ENCODE measurements around the gene ZYX.

Gene ZYX

GRCh38 chr7:143405173-143406001 lies 24.2 kb downstream of the ZYX start:
- TF ChIP-seq EZH2 (IDR thresholded peaks at IDR 0.05; ENCODE audit: borderline replicate concordance, low read depth, low read length, severe bottlenecking) (no peak), CTCF (IDR thresholded peaks at IDR 0.05; ENCODE audit: borderline replicate concordance, extremely low read depth, low read length, poor library complexity, severe bottlenecking) (no peak)
- Histone ChIP-seq H3K9ac (ENCODE audit: low read depth, low read length) (no peak overlapping the region), H3K4me2 (ENCODE audit: insufficient read depth, low read length) (no peak overlapping the region), H3K36me3 (ENCODE audit: insufficient read depth, low read length) (no peaks in the 10 kb centered on the region), H3K4me3 (ENCODE audit: low read depth in 1 of 2, low read length in 2 of 2) (no peak overlapping the region), H3K27ac (ENCODE audit: low read length) (no peak overlapping the region), H2AFZ (ENCODE audit: low read depth, low read length) (no peak overlapping the region), H4K20me1 (ENCODE audit: insufficient read depth, low read length) (no peaks in the 10 kb centered on the region), H3K4me1 (ENCODE audit: insufficient read depth, low read length) (peaks cover 18% of the 10 kb centered on the region), H3K27me3 (ENCODE audit: insufficient read depth, low read length, poor library complexity) (no peaks in the 10 kb centered on the region), H3K9me3 (ENCODE audit: insufficient read depth, low read length, severe bottlenecking) (no peaks in the 10 kb centered on the region), H3K79me2 (ENCODE audit: insufficient read depth, low read length) (no peaks in the 10 kb centered on the region)
- no peak for DNase-seq
- no peak for ATAC-seq (ENCODE audit: insufficient read depth, low read depth)

- Histone ChIP-seq H3K36me3 (ENCODE audit: insufficient read depth, low read length) (no peaks in the 10 kb centered on the region), H3K9me3 (ENCODE audit: insufficient read depth, low read length, severe bottlenecking) (no peaks in the 10 kb centered on the region), H3K4me3 (ENCODE audit: low read depth in 1 of 2, low read length in 2 of 2) (no peak overlapping the region), H3K27me3 (ENCODE audit: insufficient read depth, low read length, poor library complexity) (no peaks in the 10 kb centered on the region), H3K79me2 (ENCODE audit: insufficient read depth, low read length) (no peaks in the 10 kb centered on the region), H3K27ac (ENCODE audit: low read length) (no peak overlapping the region), H4K20me1 (ENCODE audit: insufficient read depth, low read length) (no peaks in the 10 kb centered on the region), H2AFZ (ENCODE audit: low read depth, low read length) (no peak overlapping the region), H3K4me2 (ENCODE audit: insufficient read depth, low read length) (no peak overlapping the region), H3K4me1 (ENCODE audit: insufficient read depth, low read length) (peaks cover 18% of the 10 kb centered on the region), H3K9ac (ENCODE audit: low read depth, low read length) (no peak overlapping the region)
- DNase-seq: no peak
- no peak for ATAC-seq (ENCODE audit: insufficient read depth, low read depth)
- TF ChIP-seq EZH2 (IDR thresholded peaks at IDR 0.05; ENCODE audit: borderline replicate concordance, low read depth, low read length, severe bottlenecking): no peak
- no peak for TF ChIP-seq CTCF (IDR thresholded peaks at IDR 0.05; ENCODE audit: borderline replicate concordance, extremely low read depth, low read length, poor library complexity, severe bottlenecking)
Measured at GRCh38 chr7:143406002-143406357, 24.8 kb downstream of the ZYX start.

- H3K27me3 ChIP-seq (ENCODE audit: insufficient read depth, low read length, poor library complexity): no peaks in the 10 kb centered on the region
- H3K4me2 ChIP-seq (ENCODE audit: insufficient read depth, low read length): peak overlapping the region; percentile 35
- H2AFZ ChIP-seq (ENCODE audit: low read depth, low read length): no peak overlapping the region
- no peaks in the 10 kb centered on the region for H3K9me3 ChIP-seq (ENCODE audit: insufficient read depth, low read length, severe bottlenecking)
- DNase-seq (peak; percentile 77), ATAC-seq (ENCODE audit: insufficient read depth, low read depth) (peak; percentile 96)
- H3K9ac ChIP-seq (ENCODE audit: low read depth, low read length): no peak overlapping the region
- no peaks in the 10 kb centered on the region for H4K20me1 ChIP-seq (ENCODE audit: insufficient read depth, low read length)
- H3K27ac ChIP-seq (ENCODE audit: low read length): no peak overlapping the region; the same call in 1 of the 2 replicates
- no peak for TF ChIP-seq CTCF (IDR thresholded peaks at IDR 0.05; ENCODE audit: borderline replicate concordance, extremely low read depth, low read length, poor library complexity, severe bottlenecking)
- no peak for TF ChIP-seq EZH2 (IDR thresholded peaks at IDR 0.05; ENCODE audit: borderline replicate concordance, low read depth, low read length, severe bottlenecking)
- H3K4me1 ChIP-seq (ENCODE audit: insufficient read depth, low read length): peaks cover 18% of the 10 kb centered on the region
- no peaks in the 10 kb centered on the region for H3K36me3 ChIP-seq (ENCODE audit: insufficient read depth, low read length)
- H3K79me2 ChIP-seq (ENCODE audit: insufficient read depth, low read length): no peaks in the 10 kb centered on the region
- H3K4me3 ChIP-seq (ENCODE audit: low read depth in 1 of 2, low read length in 2 of 2): no peak overlapping the region
Measured at GRCh38 chr7:143407287-143408251, 26.4 kb downstream of the ZYX start.
